GM12878 (cell line): ENCODE results near the gene SLC39A11. TPM values are rescaled to one million over a fixed set of nuclear protein-coding genes. Genes with fewer than 3 reads are reported as not detected.

Experiments used
- ATAC-seq: fragments of 200-7000 bp; cut with Tn5 transposase; 3 replicates; pipeline ENCODE4 v1.9.1; 2020; ENCODE audit warnings: mild to moderate bottlenecking, moderate library complexity
- BruUV-seq: library from RNA; stranded (reverse); fragments of 400-500 nt; replicated peaks from 2 replicates; lab custom pipeline; 2021; lab: Mats Ljungman, UMichigan
- CTCF ChIA-PET: fragments of 300-600 bp; sonication (Branson Sonifier 250); formaldehyde crosslinking; extraction: SDS; loops from one replicate; lab custom pipeline; 2021; ENCODE audit warnings: inconsistent platforms; lab: Yijun Ruan, JAX
- POLR2A ChIA-PET: fragments of 350-600 bp; formaldehyde crosslinking; extraction: SDS; loops from one replicate; lab custom pipeline; 2021; ENCODE audit warnings: inconsistent platforms; lab: Charles Lee
- RAD21 ChIA-PET: fragments of 300-600 bp; sonication (Branson Sonifier 250); formaldehyde crosslinking; loops from one replicate; lab custom pipeline; 2023; ENCODE audit warnings: antibody characterized with exemption; ENCODE audit not compliant: unreplicated experiment; lab: Charles Lee
- SMC1A ChIA-PET: fragments of 300-600 bp; sonication (Branson Sonifier 250); formaldehyde crosslinking; loops from one replicate; lab custom pipeline; 2023; ENCODE audit not compliant: unreplicated experiment, uncharacterized antibody; lab: Charles Lee
- DNase-seq: peaks from one replicate; pipeline ENCODE4 v3.0.0-alpha.2; 2011; ENCODE audit warnings: low read depth, low spot score
- FAIRE-seq: peaks from 3 replicates; lab custom pipeline; 2011; peaks lifted over from hg19 to GRCh38; lab: Jason Lieb, UNC
- H2AFZ ChIP-seq: 2 replicates; pipeline ENCODE4 v1.6.0; 2011; ENCODE audit warnings: low read depth, low read length, control low read depth; ENCODE audit not compliant: control insufficient read depth
- H3K27ac ChIP-seq: 2 replicates; pipeline ENCODE4 v1.5.1; 2011; ENCODE audit warnings: control low read depth; ENCODE audit not compliant: control insufficient read depth, insufficient read depth
- H3K27me3 ChIP-seq, 2 experiments: replicated peaks in 1 of 2; 2 replicates each; pipeline versions ENCODE4 v1.6.0 to v1.6.1; 2011; ENCODE audit warnings: low read length in 1 of 2; ENCODE audit not compliant: control insufficient read depth in 2 of 2, insufficient read depth in 2 of 2
- H3K36me3 ChIP-seq, 2 experiments: 2 replicates each; pipeline ENCODE4 v1.5.1; 2011; ENCODE audit warnings: low read length in 1 of 2; ENCODE audit not compliant: control insufficient read depth in 2 of 2, insufficient read depth in 2 of 2
- H3K4me1 ChIP-seq: 2 replicates; pipeline ENCODE4 v1.6.1; 2011; ENCODE audit warnings: mild to moderate bottlenecking, low read length, moderate library complexity, mixed read lengths; ENCODE audit not compliant: control insufficient read depth, insufficient read depth
- H3K4me2 ChIP-seq: 2 replicates; pipeline ENCODE4 v1.6.0; 2011; ENCODE audit warnings: control low read depth; ENCODE audit not compliant: control insufficient read depth, insufficient read depth
- H3K4me3 ChIP-seq: fragments of 200-600 bp; sonication (generic); 2 replicates; pipeline ENCODE4 v1.5.1; 2016
- H3K79me2 ChIP-seq: 2 replicates; pipeline ENCODE4 v1.6.0; 2011; ENCODE audit warnings: low read length; ENCODE audit not compliant: control insufficient read depth, insufficient read depth
- H3K9ac ChIP-seq: 2 replicates; pipeline ENCODE4 v1.8.0; 2011; ENCODE audit warnings: low read length, control low read depth, mixed read lengths; ENCODE audit not compliant: control insufficient read depth, insufficient read depth
- H3K9me3 ChIP-seq: replicated peaks from 3 replicates; pipeline ENCODE4 v1.5.1; 2011; ENCODE audit warnings: mild to moderate bottlenecking, low read length; ENCODE audit not compliant: control insufficient read depth, insufficient read depth
- H4K20me1 ChIP-seq: 2 replicates; pipeline ENCODE4 v1.6.0; 2011; ENCODE audit not compliant: control insufficient read depth, insufficient read depth
- ASH2L ChIP-seq: fragments of 300-600, 200-600 bp; sonication (generic); IDR thresholded peaks from 2 replicates; pipeline ENCODE4 v1.6.1; 2017; ENCODE audit warnings: low read depth, mild to moderate bottlenecking, borderline replicate concordance
- EED ChIP-seq: sonication (generic); IDR thresholded peaks from 2 replicates; pipeline ENCODE4 v1.6.1; 2016; ENCODE audit warnings: antibody characterized with exemption, low read depth
- ESRRA ChIP-seq: IDR thresholded peaks from 2 replicates; pipeline ENCODE4 v1.6.1; 2012; ENCODE audit warnings: mild to moderate bottlenecking, low read length, improper control_type of control experiment
- FOXM1 ChIP-seq: IDR thresholded peaks from 2 replicates; pipeline ENCODE4 v1.6.1; 2012; ENCODE audit warnings: low read depth, mild to moderate bottlenecking, inconsistent platforms, low read length, moderate library complexity
- GABPA ChIP-seq: IDR thresholded peaks from 2 replicates; pipeline ENCODE4 v1.6.1; 2014; ENCODE audit warnings: antibody characterized with exemption, low read depth, mild to moderate bottlenecking, inconsistent platforms
- IKZF2 ChIP-seq, 2 experiments: fragments of 450-650 bp; IDR thresholded peaks; 2 replicates each; pipeline ENCODE4 v1.6.1; 2017; ENCODE audit warnings: mild to moderate bottlenecking in 2 of 2, moderate library complexity in 2 of 2
- MEF2B ChIP-seq: fragments of 450-650 bp; IDR thresholded peaks from 2 replicates; pipeline ENCODE4 v1.6.1; 2018; ENCODE audit warnings: mild to moderate bottlenecking, moderate library complexity; ENCODE audit not compliant: partially characterized antibody, poor library complexity, severe bottlenecking
- PML ChIP-seq: IDR thresholded peaks from 2 replicates; pipeline ENCODE4 v1.6.1; 2012; ENCODE audit warnings: low read length, inconsistent platforms
- RAD21 ChIP-seq: IDR thresholded peaks from 2 replicates; pipeline ENCODE4 v1.6.1; 2011; ENCODE audit warnings: mild to moderate bottlenecking, low read depth, low read length, moderate library complexity; ENCODE audit not compliant: insufficient read depth
- RAD51 ChIP-seq: fragments of 450-650 bp; IDR thresholded peaks from 2 replicates; pipeline ENCODE4 v1.6.1; 2016; ENCODE audit warnings: moderate library complexity, mild to moderate bottlenecking, inconsistent platforms
- TCF7 ChIP-seq: IDR thresholded peaks from 2 replicates; pipeline ENCODE4 v1.6.1; 2014; ENCODE audit warnings: antibody characterized with exemption, borderline replicate concordance
- YY1 ChIP-seq: IDR thresholded peaks from 2 replicates; pipeline ENCODE4 v1.6.1; 2011; ENCODE audit warnings: low read depth, mild to moderate bottlenecking, low read length
- ZBTB33 ChIP-seq: fragments of 450-650 bp; IDR thresholded peaks from 2 replicates; pipeline ENCODE4 v1.6.1; 2017; ENCODE audit warnings: mild to moderate bottlenecking
- WGBS: methylation state at CpG from one replicate; pipeline ENCODE4 v1.1.6; 2016; ENCODE audit warnings: low lambda C conversion rate; ENCODE audit not compliant: insufficient replicate concordance, insufficient coverage; ENCODE audit errors: missing lambda C conversion rate; 5-methylcytosine and 5-hydroxymethylcytosine counted together
- in situ Hi-C: fragments of 300-500 bp; cut with MboI; formaldehyde crosslinking; loops from 9 replicates; pipeline ENCODE4 v1.14.3; 2018; ENCODE audit warnings: mixed read lengths
- intact Hi-C: fragments of 100-400 bp; cut with micrococcal nuclease; formaldehyde crosslinking; loops from one replicate; pipeline ENCODE4 v1.14.2; 2022; ENCODE audit not compliant: unreplicated experiment
- polyA plus RNA-seq, 11 experiments: library from polyadenylated mRNA; depleted of rRNA in 4 of 11; unstranded in 6 of 11; stranded (reverse) in 5 of 11; fragments of >200 nt; fragmentation: Nextera tagmentation in 4 of 11; fragmentation: Illumina TruSeq in 1 of 11; extraction: Ambion mirVana in 4 of 11; extraction: Trizol in 1 of 11; gene quantifications; 1 replicate in 1 of 11; 2 replicates in 10 of 11; pipeline versions ENCODE4 v1.2.1 to v1.2.3, GENCODE V29; 2011 to 2016; ENCODE audit warnings: inconsistent platforms in 2 of 11, missing spikeins in 2 of 11, low read depth in 1 of 11
- total RNA-seq, 4 experiments: library from RNA; depleted of rRNA in 3 of 4; stranded (reverse); fragments of >200 nt in 3 of 4; fragmentation: Illumina TruSeq in 1 of 4; extraction: Trizol in 1 of 4; gene quantifications; 2 replicates each; pipeline versions ENCODE4 v1.2.1 to v1.2.3, GENCODE V29; 2013 to 2021

SLC39A11 gene
- total and polyA plus RNA-seq, 10 of the 15 experiments (the other 5 are each of a cell fraction or from before 2014, with no cell fraction given): 8.6 to 23.8 (median 14.0) TPM

- BruUV-seq: no TSS peak
- 95% methylated on average over 2 of the region's 2 CpGs for WGBS
- H3K79me2 ChIP-seq: no peaks in the 10 kb centered on the region
- FAIRE-seq: no peak
- ChIA-PET RAD21 (no interaction called here), CTCF (no interaction called here), POLR2A (no interaction called here), SMC1A (interaction anchor here (0.6 to 1.3 kb wide), 3 partner anchors 13 to 67 kb away, joined by 3 to 5 read pairs (median 3); no protein-coding TSS in a partner anchor)
- intact Hi-C loops (no loop called here), in situ Hi-C loops (no loop called here)
- peaks cover 0 to 2% of the 10 kb centered on the region in 2 experiments; a peak in 2 of 4 replicates for H3K36me3 ChIP-seq
- no peak for TF ChIP-seq EED
- no peak for TF ChIP-seq ESRRA
- no peak for TF ChIP-seq MEF2B
- no peak for TF ChIP-seq RAD21
- no peak for TF ChIP-seq PML
- TF ChIP-seq IKZF2 (IDR thresholded peaks at IDR 0.05): no peak
- no peak for TF ChIP-seq FOXM1
- TF ChIP-seq TCF7: no peak
- TF ChIP-seq ZBTB33: no peak
- no peak for TF ChIP-seq YY1
- TF ChIP-seq RAD51: no peak
- TF ChIP-seq GABPA: no peak
- TF ChIP-seq ASH2L: no peak
- H3K4me1 ChIP-seq: no peaks in the 10 kb centered on the region
- no peaks in the 10 kb centered on the region; the same call in 2 of the 3 replicates for H3K9me3 ChIP-seq
- H3K27me3 ChIP-seq: no peaks in the 10 kb centered on the region
- H4K20me1 ChIP-seq: no peaks in the 10 kb centered on the region
- ATAC-seq: no peak
- H3K27ac ChIP-seq: no peak overlapping the region
- no peak overlapping the region for H3K4me2 ChIP-seq
- H3K4me3 ChIP-seq: no peak overlapping the region
- no peak for DNase-seq
- no peak overlapping the region for H2AFZ ChIP-seq
- no peak overlapping the region for H3K9ac ChIP-seq
These were observed 208.4 kb downstream of the SLC39A11 start for GRCh38 chr17:72884066-72884465.
